ENCODE data around the gene COL12A1. TPM values are rescaled to one million over a fixed set of nuclear protein-coding genes. Genes with fewer than 3 reads are reported as not detected.

Gene COL12A1
- total and polyA plus RNA-seq, 9 of the 15 experiments (the other 6 are each of a cell fraction or from before 2014, with no cell fraction given): 0.11 TPM; not detected in 8

GRCh38 chr6:75142721-75143120, 63.1 kb downstream of the COL12A1 start:
- no peak overlapping the region for H3K9ac ChIP-seq (ENCODE audit: insufficient read depth in 1 of 2, low read depth in 2 of 2, low read length in 2 of 2)
- no peak overlapping the region for H3K27ac ChIP-seq (ENCODE audit: extremely low read depth, low read depth, low read length)
- FAIRE-seq: no peak
- in situ Hi-C loops (cut with MboI) (no loop called here), intact Hi-C loops (cut with micrococcal nuclease) (no loop called here)
- H3K4me1 ChIP-seq (replicated peaks in 1 of 2; ENCODE audit: control insufficient read depth in 2 of 2, insufficient read depth in 2 of 2, low read length in 2 of 2): no peaks in the 10 kb centered on the region
- no peaks in the 10 kb centered on the region for H3K9me3 ChIP-seq (replicated peaks; ENCODE audit: control insufficient read depth, insufficient read depth, low read depth, low read length)
- BruUV-seq (replicated peaks): no TSS peak
- no peaks in the 10 kb centered on the region for H3K9me1 ChIP-seq (ENCODE audit: control insufficient read depth, insufficient read depth, low read length)
- no peaks in the 10 kb centered on the region for H3K36me3 ChIP-seq (ENCODE audit: control insufficient read depth, insufficient read depth, low read length)
- TF ChIP-seq TEAD1 (CRISPR knock-in tag; IDR thresholded peaks at IDR 0.05) (no peak), RBBP5 (IDR thresholded peaks at IDR 0.05; ENCODE audit: borderline replicate concordance, insufficient read depth, low read length, poor library complexity, severe bottlenecking) (no peak), BRF2 (IDR thresholded peaks at IDR 0.05; ENCODE audit: borderline replicate concordance, insufficient read depth, insufficient read length) (no peak), RAD21 (CRISPR knock-in tag; conservative IDR thresholded peaks at IDR 0.05 in 1 of 2, IDR thresholded peaks at IDR 0.05 in 1 of 2) (no peak), CHAMP1 (IDR thresholded peaks at IDR 0.05) (no peak)
- no peaks in the 10 kb centered on the region for H4K20me1 ChIP-seq (replicated peaks; ENCODE audit: control insufficient read depth, insufficient read depth, low read length)
- ChIA-PET POLR2A (no interaction called here), CTCF (ENCODE audit: low intra/inter-chr PET ratio) (no interaction called here)
- WGBS (ENCODE audit: insufficient coverage, low coverage, missing lambda C conversion rate): 0% methylated on average over 2 of the region's 2 CpGs
- H3K27me3 ChIP-seq (ENCODE audit: control insufficient read depth in 2 of 2, insufficient read depth in 2 of 2, low read length in 2 of 2): no peaks in the 10 kb centered on the region
- no peak for ATAC-seq
- no peak overlapping the region for H3K4me3 ChIP-seq
- no peak overlapping the region for H3K4me2 ChIP-seq (ENCODE audit: insufficient read depth, low read length)
- DNase-seq (ENCODE audit: extremely low read depth in 1 of 4, low spot score in 3 of 4): no peak
- no peaks in the 10 kb centered on the region for H3K79me2 ChIP-seq (ENCODE audit: control insufficient read depth, insufficient read depth, low read length)
- H2AFZ ChIP-seq (ENCODE audit: low read depth, low read length): no peak overlapping the region

Data from K562 (cell line).